ENCODE data around the gene TUBB. TPM values are rescaled to one million over a fixed set of nuclear protein-coding genes. Genes with fewer than 3 reads are reported as not detected.

The TUBB gene
- total and polyA plus RNA-seq, 2 of the 4 experiments (the other 2 are of a cell fraction) = 1,401 to 2,004 TPM

DNA sequence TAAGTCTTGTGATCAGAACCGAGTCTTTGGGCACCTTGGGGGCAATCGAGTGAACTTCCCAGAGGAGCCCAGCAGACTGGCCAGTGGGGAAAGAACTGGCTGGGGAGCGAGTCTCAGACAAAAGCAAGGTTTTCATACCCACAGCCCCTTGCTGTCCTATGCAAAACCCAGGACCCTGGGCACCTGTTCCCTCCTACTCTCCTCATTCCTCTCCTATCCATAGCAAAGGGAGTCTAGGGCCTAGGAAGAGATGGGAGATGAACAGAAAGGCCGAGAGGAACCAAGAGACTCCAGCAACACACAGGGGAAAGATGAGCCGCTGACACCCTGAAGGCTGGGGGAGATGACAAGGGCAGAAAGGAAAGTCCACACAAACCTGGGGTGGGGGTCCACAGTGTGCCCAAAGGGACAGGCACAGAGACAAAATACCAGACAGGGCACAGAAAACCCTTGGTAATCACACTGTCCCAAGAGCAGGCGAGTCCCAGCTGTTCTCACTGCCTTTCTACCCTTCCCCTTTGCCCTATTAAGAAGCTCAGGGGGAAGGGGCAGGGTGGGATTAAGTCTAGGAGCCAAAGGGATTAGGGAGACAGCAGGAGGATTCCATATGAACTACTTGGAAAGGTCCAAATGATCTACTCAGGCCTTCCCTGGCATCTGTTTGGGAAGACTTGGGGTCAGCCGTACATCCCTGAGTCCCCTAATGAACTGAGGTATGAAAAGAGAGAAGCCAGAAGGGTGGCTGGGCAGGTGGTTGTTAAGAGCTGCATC lies 40.2 kb upstream of the TUBB start:
- peak overlapping the region; percentile 38 for H2AK9ac ChIP-seq (replicated peaks; ENCODE audit: low read depth, low read length, poor library complexity)
- peaks cover 14% of the 10 kb centered on the region for H3K4me1 ChIP-seq (ENCODE audit: control insufficient read depth, insufficient read depth, low read length)
- no peak overlapping the region; the same call in 1 of the 2 replicates for H2AK5ac ChIP-seq (ENCODE audit: low read depth, low read length)
- H3K27me3 ChIP-seq (ENCODE audit: control insufficient read depth, insufficient read depth, low read length) = no peaks in the 10 kb centered on the region
- peaks cover 86% of the 10 kb centered on the region for H4K20me1 ChIP-seq (ENCODE audit: insufficient read depth, low read length)
- H3K9ac ChIP-seq (ENCODE audit: low read depth, low read length) = peak overlapping the region; percentile 8
- no peak overlapping the region for H2BK20ac ChIP-seq (ENCODE audit: low read depth, low read length)
- H3K4me2 ChIP-seq (ENCODE audit: low read depth, low read length) = peak overlapping the region; percentile 76
- H4K5ac ChIP-seq (ENCODE audit: low read depth, low read length) = no peak overlapping the region
- no peaks in the 10 kb centered on the region for H3K9me3 ChIP-seq (ENCODE audit: control insufficient read depth, insufficient read depth, low read length)
- peak overlapping the region; percentile 1 for H2BK5ac ChIP-seq (ENCODE audit: low read depth, low read length, poor library complexity, severe bottlenecking)
- H3K23ac ChIP-seq (ENCODE audit: low read depth, low read length) = peak overlapping the region; percentile 81
- WGBS, 2 experiments (ENCODE audit: extremely low coverage in 2 of 2, insufficient read length in 1 of 2) = 50% methylated on average over 2 of the region's 7 CpGs; no CpG with 5 or more reads in 1 of the 2 experiments
- no peak overlapping the region for H4K8ac ChIP-seq (ENCODE audit: low read depth in 2 of 2, low read length in 2 of 2)
- in situ Hi-C loops (cut with MboI; ENCODE audit: low sequenced_read_pairs) = loop anchor here (5.0 kb wide), 2 partner anchors 42 to 197 kb away; partner anchors contain the start of gene TUBB
- ChIA-PET CTCF (interaction anchor here (0.5 to 2.0 kb wide), 6 partner anchors 11 to 142 kb away, joined by 3 to 12 read pairs (median 4); partner anchors contain the start of gene NRM), POLR2A (ENCODE audit: unreplicated experiment) (interaction anchor here (1.6 kb wide), 1 partner anchor 42 kb away, joined by 6 read pairs; no protein-coding TSS in a partner anchor)
- H3K4ac ChIP-seq (ENCODE audit: low read depth, low read length) = peak overlapping the region; percentile 34; the same call in 1 of the 2 replicates
- no TSS peak for BruUV-seq (replicated peaks)
- H3K27ac ChIP-seq (ENCODE audit: insufficient read depth, low read length) = peak overlapping the region; percentile 47
- no peak overlapping the region for H2BK15ac ChIP-seq (ENCODE audit: low read depth, low read length)
- H3K18ac ChIP-seq (ENCODE audit: low read depth, low read length) = no peak overlapping the region
- no peaks in the 10 kb centered on the region for H3K9me1 ChIP-seq (ENCODE audit: insufficient read depth, low read length)
- H2BK120ac ChIP-seq (ENCODE audit: low read depth, low read length) = no peak overlapping the region
- H3K14ac ChIP-seq (replicated peaks; ENCODE audit: low read depth, low read length) = peak overlapping the region; percentile 76
- no peak for DNase-seq
- dilution Hi-C loops (cut with HindIII; ENCODE audit: low sequenced_read_pairs, unreplicated experiment) = no loop called here
- H3K56ac ChIP-seq (ENCODE audit: extremely low read depth, insufficient read depth, low read length) = no peak overlapping the region
- H4K91ac ChIP-seq (ENCODE audit: insufficient read depth, low read depth, low read length) = no peak overlapping the region
- no peak overlapping the region for H2AFZ ChIP-seq (replicated peaks; ENCODE audit: low read length, poor library complexity)
- peaks cover 13 to 47% of the 10 kb centered on the region in 2 experiments for H3K79me1 ChIP-seq (ENCODE audit: low read depth in 1 of 2, low read length in 2 of 2)
- ATAC-seq (ENCODE audit: low read depth) = no peak
- H3K4me3 ChIP-seq (ENCODE audit: insufficient read depth, low read depth, low read length) = no peak overlapping the region
- peaks cover 63% of the 10 kb centered on the region for H3K36me3 ChIP-seq (ENCODE audit: control insufficient read depth, insufficient read depth, low read length)
- TF ChIP-seq ELK1 (IDR thresholded peaks at IDR 0.05; ENCODE audit: borderline replicate concordance, low read depth, low read length) (no peak), MAZ (IDR thresholded peaks at IDR 0.05; ENCODE audit: borderline replicate concordance, low read depth, low read length) (no peak), BHLHE40 (IDR thresholded peaks at IDR 0.05; ENCODE audit: low read depth, low read length) (no peak), RFX5 (IDR thresholded peaks at IDR 0.05; ENCODE audit: low read depth, low read length) (no peak), FOS (IDR thresholded peaks at IDR 0.05; ENCODE audit: low read depth, low read length) (no peak), SMC3 (IDR thresholded peaks at IDR 0.05; ENCODE audit: low read depth, low read length) (no peak), CTCF (conservative IDR thresholded peaks at IDR 0.05; ENCODE audit: low read depth, low read length) (no peak), CHD1 (IDR thresholded peaks at IDR 0.05; ENCODE audit: low read depth, low read length) (no peak), MAFK (IDR thresholded peaks at IDR 0.05; ENCODE audit: low read depth, low read length) (no peak), CEBPB (IDR thresholded peaks at IDR 0.05; ENCODE audit: low read depth, low read length) (no peak), RCOR1 (IDR thresholded peaks at IDR 0.05; ENCODE audit: insufficient replicate concordance, low read length) (no peak)
- intact Hi-C loops (cut with micrococcal nuclease) = loop anchor here (1.0 to 5.0 kb wide), 3 partner anchors 42 to 407 kb away; no protein-coding TSS in a partner anchor
